ENCODE measurements around the gene LRP1-AS.

The LRP1-AS gene

DNA sequence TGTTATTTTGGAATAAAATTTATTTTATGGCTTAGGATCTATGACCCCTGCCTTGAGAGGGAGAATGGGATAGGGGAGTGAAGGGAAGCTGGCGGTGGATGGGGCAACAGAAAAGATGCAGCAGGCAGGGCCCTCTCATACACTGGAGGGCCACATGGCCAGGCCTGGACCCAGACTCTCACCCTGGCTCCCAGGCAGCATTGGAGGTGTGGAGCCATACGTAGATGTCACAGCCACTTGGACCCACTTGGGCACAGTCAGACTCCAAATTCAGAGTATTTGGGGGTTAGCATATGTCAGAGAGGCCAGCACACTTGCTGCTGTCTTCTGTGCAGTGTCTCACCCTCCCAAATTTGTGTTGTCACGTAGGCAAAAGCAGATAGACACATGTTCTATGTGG, 52.0 kb downstream of the LRP1-AS start:
- no peak for DNase-seq

Measured in NCI-H1930 (cell line).